MM.1S (cell line): ENCODE results near the gene ETV7.

Experiments used
- DNase-seq: peaks from one replicate; pipeline ENCODE4 v3.0.0-alpha.2; 2015
- H2AFZ ChIP-seq: fragments of 300-600 bp; sonication (generic); 2 replicates; pipeline ENCODE4 v1.6.0; 2016; ENCODE audit warnings: antibody characterized with exemption, low read length
- H3F3A ChIP-seq: fragments of 300-600 bp; sonication (generic); 2 replicates; pipeline ENCODE4 v1.6.1; 2016; ENCODE audit warnings: mild to moderate bottlenecking, antibody characterized with exemption, low read length, moderate library complexity, mixed read lengths; ENCODE audit not compliant: insufficient read depth
- H3K27ac ChIP-seq: fragments of 300-600 bp; sonication (generic); 2 replicates; pipeline ENCODE4 v1.5.1; 2016; ENCODE audit warnings: mild to moderate bottlenecking, low read length
- H3K27me3 ChIP-seq: fragments of 300-600 bp; sonication (generic); replicated peaks from 2 replicates; pipeline ENCODE4 v1.6.0; 2016; ENCODE audit warnings: low read length; ENCODE audit not compliant: insufficient read depth
- H3K36me3 ChIP-seq: fragments of 300-600 bp; sonication (generic); replicated peaks from 2 replicates; pipeline ENCODE4 v1.6.1; 2016; ENCODE audit warnings: mild to moderate bottlenecking, low read length, mixed read lengths; ENCODE audit not compliant: insufficient read depth
- H3K4me1 ChIP-seq: fragments of 300-600 bp; sonication (generic); 2 replicates; pipeline ENCODE4 v1.6.1; 2016; ENCODE audit warnings: low read length, mixed read lengths
- H3K4me2 ChIP-seq: fragments of 300-600 bp; sonication (generic); 2 replicates; pipeline ENCODE4 v1.6.0; 2016; ENCODE audit warnings: low read depth, low read length
- H3K4me3 ChIP-seq: fragments of 300-600 bp; sonication (generic); 2 replicates; pipeline ENCODE4 v1.5.1; 2016; ENCODE audit warnings: low read length, mixed read lengths
- H3K79me2 ChIP-seq: fragments of 300-600 bp; sonication (generic); 2 replicates; pipeline ENCODE4 v1.6.1; 2016; ENCODE audit warnings: mixed run types, low read length, mixed read lengths
- H3K9ac ChIP-seq: fragments of 300-600 bp; sonication (generic); 2 replicates; pipeline ENCODE4 v1.6.1; 2016; ENCODE audit warnings: low read length, mixed read lengths
- H3K9me2 ChIP-seq: fragments of 300-600 bp; sonication (generic); replicated peaks from 2 replicates; pipeline ENCODE4 v1.6.1; 2016; ENCODE audit warnings: mild to moderate bottlenecking, low read length, mixed read lengths; ENCODE audit not compliant: insufficient read depth
- H3K9me3 ChIP-seq: fragments of 300-600 bp; sonication (generic); replicated peaks from 2 replicates; pipeline ENCODE4 v1.6.1; 2016; ENCODE audit warnings: mild to moderate bottlenecking, low read length, mixed read lengths; ENCODE audit not compliant: insufficient read depth
- H4K20me1 ChIP-seq: fragments of 300-600 bp; sonication (generic); 2 replicates; pipeline ENCODE4 v1.6.1; 2016; ENCODE audit warnings: mild to moderate bottlenecking, low read length, moderate library complexity, mixed read lengths; ENCODE audit not compliant: insufficient read depth
- EZH2 ChIP-seq: fragments of 300-600 bp; sonication (generic); optimal IDR thresholded peaks from 2 replicates; pipeline ENCODE3; 2017; ENCODE audit warnings: low read depth, mild to moderate bottlenecking, antibody characterized with exemption, low read length, mixed read lengths
- EZH2phosphoT487 ChIP-seq: fragments of 300-600 bp; sonication (generic); IDR thresholded peaks from 2 replicates; pipeline ENCODE4 v1.6.1; 2018; ENCODE audit warnings: antibody characterized with exemption, low read length
- TF ChIP-seq, protein P1 (sequence below): fragments of 300-600 bp; sonication (generic); IDR thresholded peaks from 2 replicates; pipeline ENCODE4 v1.5.1; 2016; ENCODE audit warnings: antibody characterized with exemption, low read length, mixed read lengths

ETV7 gene

GRCh38 chr6:36387440-36388303 is at the start of gene ETV7:
Gene ETV7, minus strand, starts transcription at chr6:36387669. Its CDS starts 128 bp downstream, at chr6:36387541.
- Histone ChIP-seq H3F3A (0 out of 2 replicates have a peak, but pooled peaks cover 7% of the 10 kb centered on the region), H3K36me3 (no peaks in the 10 kb centered on the region), H3K9me2 (no peaks in the 10 kb centered on the region), H3K4me2 (peak within 1 kb of the TSS; percentile 99), H3K4me3 (peak within 1 kb of the TSS; percentile 72), H2AFZ (peak within 1 kb of the TSS; percentile 90), H3K4me1 (peaks cover 8% of the 10 kb centered on the region; the same call in 1 of the 2 replicates), H3K27ac (no peak within 1 kb of the TSS), H3K9me3 (no peaks in the 10 kb centered on the region), H3K27me3 (peaks cover 26% of the 10 kb centered on the region), H3K9ac (peak within 1 kb of the TSS; percentile 23; the same call in 1 of the 2 replicates), H4K20me1 (no peaks in the 10 kb centered on the region), H3K79me2 (no peaks in the 10 kb centered on the region)
- peak; percentile 31 for DNase-seq
- TF ChIP-seq EZH2 (no peak), EZH2phosphoT487 (no peak)
- TF ChIP-seq, protein P1, sequence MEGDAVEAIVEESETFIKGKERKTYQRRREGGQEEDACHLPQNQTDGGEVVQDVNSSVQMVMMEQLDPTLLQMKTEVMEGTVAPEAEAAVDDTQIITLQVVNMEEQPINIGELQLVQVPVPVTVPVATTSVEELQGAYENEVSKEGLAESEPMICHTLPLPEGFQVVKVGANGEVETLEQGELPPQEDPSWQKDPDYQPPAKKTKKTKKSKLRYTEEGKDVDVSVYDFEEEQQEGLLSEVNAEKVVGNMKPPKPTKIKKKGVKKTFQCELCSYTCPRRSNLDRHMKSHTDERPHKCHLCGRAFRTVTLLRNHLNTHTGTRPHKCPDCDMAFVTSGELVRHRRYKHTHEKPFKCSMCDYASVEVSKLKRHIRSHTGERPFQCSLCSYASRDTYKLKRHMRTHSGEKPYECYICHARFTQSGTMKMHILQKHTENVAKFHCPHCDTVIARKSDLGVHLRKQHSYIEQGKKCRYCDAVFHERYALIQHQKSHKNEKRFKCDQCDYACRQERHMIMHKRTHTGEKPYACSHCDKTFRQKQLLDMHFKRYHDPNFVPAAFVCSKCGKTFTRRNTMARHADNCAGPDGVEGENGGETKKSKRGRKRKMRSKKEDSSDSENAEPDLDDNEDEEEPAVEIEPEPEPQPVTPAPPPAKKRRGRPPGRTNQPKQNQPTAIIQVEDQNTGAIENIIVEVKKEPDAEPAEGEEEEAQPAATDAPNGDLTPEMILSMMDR = no peak

GRCh38 chr6:36436466-36436865 is 49.0 kb upstream of the ETV7 start:
- H3K4me2 ChIP-seq = no peak overlapping the region
- no peak for DNase-seq
- no peaks in the 10 kb centered on the region for H3K79me2 ChIP-seq

GRCh38 chr6:36432151-36432671 is 44.7 kb upstream of the ETV7 start:
- 0 out of 2 replicates have a peak overlapping the region, but pooled peaks have one; percentile 15 for H2AFZ ChIP-seq
- H3K4me3 ChIP-seq = no peak overlapping the region
- H4K20me1 ChIP-seq = no peaks in the 10 kb centered on the region

More at GRCh38 chr6:36436466-36436865, 49.0 kb upstream of the ETV7 start:
- Histone ChIP-seq H4K20me1 (no peaks in the 10 kb centered on the region), H3K9me2 (no peaks in the 10 kb centered on the region), H3F3A (peaks cover 10% of the 10 kb centered on the region; the same call in 1 of the 2 replicates), H3K9ac (no peak overlapping the region), H3K27me3 (no peaks in the 10 kb centered on the region), H3K4me3 (no peak overlapping the region), H3K27ac (no peak overlapping the region), H3K36me3 (no peaks in the 10 kb centered on the region), H3K9me3 (no peaks in the 10 kb centered on the region), H2AFZ (no peak overlapping the region), H3K4me1 (peaks cover 12% of the 10 kb centered on the region)
- TF ChIP-seq EZH2phosphoT487 (no peak), EZH2 (no peak)
- TF ChIP-seq, protein P1 = no peak

More at GRCh38 chr6:36432151-36432671, 44.7 kb upstream of the ETV7 start:
- no peaks in the 10 kb centered on the region for H3K27me3 ChIP-seq
- DNase-seq = no peak
- no peak overlapping the region for H3K27ac ChIP-seq
- H3K4me1 ChIP-seq = peaks cover 13% of the 10 kb centered on the region
- H3F3A ChIP-seq = no peaks in the 10 kb centered on the region
- H3K9me3 ChIP-seq = no peaks in the 10 kb centered on the region
- no peak overlapping the region for H3K9ac ChIP-seq
- TF ChIP-seq EZH2 (no peak), EZH2phosphoT487 (no peak)
- TF ChIP-seq, protein P1 = no peak
- no peaks in the 10 kb centered on the region for H3K36me3 ChIP-seq
- H3K4me2 ChIP-seq = peak overlapping the region; percentile 45
- no peaks in the 10 kb centered on the region for H3K79me2 ChIP-seq
- no peaks in the 10 kb centered on the region for H3K9me2 ChIP-seq
